HG02885 (cell line): ENCODE data around the gene NUTM2F.
"Not testable (repeated sequence)": the region's sequence is repeated elsewhere in the genome, so short reads cannot be mapped to it uniquely, and the experiment has no call there.

Experiments used
- ATAC-seq: cut with Tn5 transposase; IDR thresholded peaks from one replicate; pipeline ENCODE4 v1.9.1; 2021; ENCODE audit warnings: mild to moderate bottlenecking; ENCODE audit not compliant: unreplicated experiment, poor library complexity

NUTM2F gene

DNA sequence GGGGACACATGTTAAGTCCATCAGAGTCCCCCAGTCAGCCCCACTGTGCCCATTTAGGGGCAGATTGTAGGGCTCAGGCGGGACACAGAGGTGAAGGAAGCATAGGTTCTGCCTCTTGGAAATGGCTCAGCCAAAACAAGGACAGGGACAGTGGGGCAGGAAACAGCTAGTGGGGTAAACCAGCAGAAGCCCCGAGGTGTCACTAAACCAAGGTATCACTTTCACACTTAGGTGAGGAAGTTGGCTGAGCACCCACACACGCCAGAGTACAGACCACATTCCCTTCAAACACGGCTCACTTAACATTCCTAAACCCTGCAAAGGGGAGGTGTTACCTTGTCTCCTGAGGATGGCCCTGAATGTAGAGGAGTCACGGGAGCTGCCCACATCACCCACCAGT lies 12.2 kb downstream of the NUTM2F start:
- ATAC-seq: peak; percentile 65

DNA sequence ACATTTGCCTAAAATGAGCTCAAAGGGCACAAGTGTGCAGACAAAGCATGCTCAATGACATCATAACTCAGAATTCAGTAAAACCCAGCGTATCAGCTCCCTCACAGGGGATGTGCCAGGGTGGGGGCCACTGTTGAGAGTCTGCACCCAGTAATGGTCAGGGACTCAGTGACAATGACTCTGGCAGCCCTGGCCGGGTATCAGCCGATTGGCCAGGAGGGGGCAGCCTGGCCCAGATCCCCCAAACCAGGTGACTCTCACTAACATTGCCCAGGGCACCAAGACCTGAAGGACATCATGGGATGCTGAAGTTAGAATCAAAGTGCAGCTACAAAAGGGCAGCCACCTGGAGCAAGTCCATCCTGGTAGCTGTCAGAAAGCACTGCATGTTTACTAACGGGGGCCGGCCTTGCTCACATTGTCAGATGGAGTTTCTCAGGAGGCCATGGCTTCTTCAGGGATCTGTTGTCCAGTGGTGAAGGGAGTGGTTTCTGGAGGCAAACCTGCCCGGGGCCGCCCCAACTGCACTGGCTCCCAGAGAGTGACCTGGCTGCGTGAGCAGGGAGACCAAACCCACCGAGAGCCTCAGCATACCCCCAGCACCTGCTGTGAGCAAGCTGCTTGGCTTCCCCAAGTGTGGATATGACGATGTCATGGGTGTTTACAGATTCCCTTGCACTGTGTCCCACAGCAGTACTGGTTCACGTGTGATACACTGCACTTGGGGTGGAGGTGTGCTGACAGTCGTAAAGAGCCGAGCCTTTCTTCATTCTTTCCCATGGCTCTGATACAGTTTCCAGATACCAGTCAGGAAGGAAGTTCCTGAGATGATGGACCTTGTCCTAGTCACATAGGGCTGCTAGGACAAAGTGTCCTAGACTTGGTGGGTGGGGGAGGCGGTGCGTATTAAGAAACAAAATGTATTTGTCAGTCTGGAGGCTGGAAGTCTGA lies 13.1 kb downstream of the NUTM2F start:
- ATAC-seq: not testable (repeated sequence)

DNA sequence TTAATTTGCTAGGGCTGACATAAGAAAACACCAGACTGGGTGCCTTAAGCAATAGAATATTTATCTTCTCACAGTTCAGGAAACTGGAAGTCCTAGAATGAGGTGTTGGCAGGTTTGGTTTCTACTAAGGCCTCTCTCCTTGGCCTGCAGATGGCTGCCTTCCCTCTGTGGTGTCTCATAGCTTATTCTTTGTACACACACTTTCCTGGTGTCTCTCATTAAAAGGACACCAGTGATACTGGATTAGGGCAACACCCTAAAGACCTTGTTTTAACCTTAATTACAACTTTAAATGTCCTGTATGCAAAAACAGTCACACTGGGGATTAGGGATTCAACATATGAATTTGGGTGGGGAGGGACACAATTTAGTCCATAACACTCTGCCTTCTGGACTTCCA lies 25.1 kb downstream of the NUTM2F start:
- ATAC-seq: no peak

DNA sequence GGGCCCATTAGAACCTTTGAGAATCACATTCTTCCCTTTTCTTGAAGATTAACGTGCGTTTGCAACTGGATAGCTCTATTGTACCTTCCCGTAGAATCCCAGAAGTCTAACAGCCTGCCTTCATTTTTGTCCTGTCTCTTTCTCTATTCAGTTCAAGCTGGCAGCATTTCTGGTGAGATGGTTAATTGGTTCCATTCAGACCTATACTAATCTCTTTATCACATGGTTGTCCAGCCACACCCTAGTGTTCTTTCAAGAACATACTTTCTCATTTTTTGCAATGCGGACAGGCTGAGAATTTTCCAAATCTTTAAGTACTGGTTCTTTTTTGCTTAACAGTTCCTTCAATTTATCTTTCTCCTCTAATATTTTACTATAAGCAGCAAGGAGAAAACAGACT lies 26.0 kb downstream of the NUTM2F start:
- ATAC-seq: no peak

DNA sequence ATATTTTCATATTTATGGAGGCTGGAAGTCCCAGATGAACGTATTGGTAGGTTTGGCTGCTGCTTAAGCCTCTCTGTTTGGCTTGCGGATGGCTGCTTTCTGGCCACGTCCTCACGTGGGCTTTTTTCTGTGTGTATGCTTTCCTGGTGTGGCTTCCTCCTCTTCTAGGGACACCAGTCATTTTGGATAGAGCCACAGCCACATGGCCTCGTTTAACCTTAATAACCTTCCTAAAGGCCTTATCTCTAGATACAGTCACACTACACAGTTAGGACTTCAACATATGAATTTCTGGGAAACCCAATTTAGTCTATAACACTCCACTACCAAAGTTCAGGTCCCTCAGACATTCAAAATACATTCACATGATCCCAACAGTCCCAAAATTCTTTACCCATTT lies 26.9 kb downstream of the NUTM2F start:
- no peak for ATAC-seq

DNA sequence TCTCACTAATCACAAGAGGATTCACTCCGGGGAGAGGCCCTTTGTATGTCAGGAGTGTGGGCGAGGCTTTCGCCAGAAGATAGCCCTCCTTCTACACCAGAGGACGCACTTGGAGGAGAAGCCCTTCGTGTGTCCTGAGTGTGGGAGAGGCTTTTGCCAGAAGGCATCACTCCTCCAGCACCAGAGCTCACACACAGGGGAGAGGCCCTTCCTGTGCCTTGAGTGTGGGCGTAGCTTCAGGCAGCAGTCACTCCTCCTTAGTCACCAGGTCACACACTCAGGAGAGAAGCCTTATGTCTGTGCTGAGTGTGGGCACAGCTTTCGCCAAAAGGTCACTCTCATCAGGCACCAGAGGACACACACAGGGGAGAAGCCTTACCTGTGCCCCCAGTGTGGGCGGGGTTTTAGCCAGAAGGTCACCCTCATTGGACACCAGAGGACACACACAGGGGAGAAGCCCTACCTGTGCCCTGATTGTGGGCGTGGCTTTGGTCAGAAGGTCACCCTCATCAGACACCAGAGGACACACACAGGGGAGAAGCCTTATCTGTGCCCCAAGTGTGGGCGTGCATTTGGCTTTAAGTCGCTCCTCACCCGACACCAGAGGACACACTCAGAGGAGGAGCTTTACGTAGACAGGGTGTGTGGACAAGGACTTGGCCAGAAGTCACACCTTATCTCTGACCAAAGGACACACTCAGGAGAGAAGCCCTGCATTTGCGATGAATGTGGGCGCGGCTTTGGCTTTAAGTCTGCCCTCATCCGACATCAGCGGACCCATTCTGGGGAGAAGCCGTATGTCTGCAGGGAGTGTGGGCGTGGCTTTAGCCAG lies 27.8 kb downstream of the NUTM2F start:
- no peak for ATAC-seq

DNA sequence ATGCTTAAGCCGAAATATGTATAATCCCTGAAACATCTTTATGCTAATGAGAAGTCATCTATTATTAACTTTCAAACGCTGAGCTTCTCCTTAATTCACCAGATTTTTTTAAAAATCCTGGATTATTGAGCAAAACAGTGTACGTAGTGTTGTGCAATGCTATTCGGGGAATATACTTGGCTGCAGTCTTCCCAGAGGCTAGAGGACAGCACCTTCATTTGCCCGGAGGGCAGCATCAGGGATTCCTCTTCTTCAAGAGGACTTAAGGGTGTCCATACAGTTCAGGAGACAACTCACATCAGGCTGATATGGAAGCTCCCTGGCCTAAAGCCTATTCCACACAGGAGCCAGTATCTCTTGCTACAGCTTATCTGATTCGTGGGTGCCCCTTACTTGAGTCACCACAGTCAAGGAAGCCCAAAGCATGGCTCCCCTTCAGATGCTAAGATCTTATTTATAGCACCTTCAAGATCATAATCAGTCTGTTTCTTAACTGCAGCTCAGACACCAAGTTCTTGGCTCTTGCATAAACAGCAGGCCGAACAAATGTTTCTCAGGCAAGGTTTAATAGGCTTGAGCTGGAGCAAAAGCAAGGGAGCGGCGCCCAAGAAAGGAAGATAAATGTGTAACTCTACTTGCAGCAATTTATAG lies 29.4 kb downstream of the NUTM2F start:
- no peak for ATAC-seq

DNA sequence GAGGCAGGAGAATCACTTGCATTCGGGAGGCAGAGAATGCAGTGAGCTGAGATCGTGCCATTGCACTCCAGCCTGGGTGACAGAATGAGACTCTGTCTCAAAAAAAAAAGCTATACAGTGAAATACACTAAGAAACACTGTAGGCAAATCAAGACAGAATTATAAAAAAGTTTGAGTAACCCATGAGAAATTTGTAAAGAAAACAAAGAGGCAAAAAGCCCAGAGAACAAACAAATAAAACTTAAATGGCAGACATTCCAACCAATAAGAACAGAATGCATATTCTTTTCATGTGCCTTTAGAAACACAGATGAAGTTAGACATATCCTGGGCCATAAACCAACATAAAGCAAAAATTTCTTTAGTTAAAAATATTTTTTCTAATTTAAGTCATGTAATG lies 38.8 kb downstream of the NUTM2F start:
- ATAC-seq: no peak

DNA sequence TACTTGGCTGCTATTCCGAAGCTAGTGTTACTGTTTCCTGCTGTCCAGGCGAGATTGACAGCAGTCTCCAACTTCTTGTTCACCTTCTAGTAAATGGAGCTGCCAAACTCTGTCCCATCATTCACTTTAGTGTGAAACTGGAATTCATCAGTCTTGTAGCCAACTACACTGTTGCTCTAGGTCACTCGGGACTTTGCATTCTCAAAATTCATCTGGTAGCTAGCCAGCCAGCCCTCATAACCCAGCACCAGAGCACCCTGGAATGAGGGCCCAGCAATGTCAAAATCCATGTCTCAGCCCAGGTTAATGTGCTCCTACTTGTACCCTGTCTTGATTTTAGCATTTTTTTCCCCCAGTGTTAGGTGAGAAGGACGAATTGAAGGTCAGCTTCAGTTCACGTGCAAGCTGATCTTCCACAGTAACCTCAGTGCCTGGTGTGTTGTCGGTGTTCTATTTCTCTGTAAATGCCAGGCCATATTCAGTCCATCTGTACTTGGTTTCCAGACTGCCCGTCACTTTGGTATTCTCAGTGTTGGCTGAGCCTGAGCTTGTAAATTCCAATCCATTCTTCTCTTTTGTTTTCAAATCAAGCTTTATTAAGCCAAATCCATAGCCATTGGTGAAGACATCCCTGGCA lies 40.4 kb downstream of the NUTM2F start:
- ATAC-seq: no peak

DNA sequence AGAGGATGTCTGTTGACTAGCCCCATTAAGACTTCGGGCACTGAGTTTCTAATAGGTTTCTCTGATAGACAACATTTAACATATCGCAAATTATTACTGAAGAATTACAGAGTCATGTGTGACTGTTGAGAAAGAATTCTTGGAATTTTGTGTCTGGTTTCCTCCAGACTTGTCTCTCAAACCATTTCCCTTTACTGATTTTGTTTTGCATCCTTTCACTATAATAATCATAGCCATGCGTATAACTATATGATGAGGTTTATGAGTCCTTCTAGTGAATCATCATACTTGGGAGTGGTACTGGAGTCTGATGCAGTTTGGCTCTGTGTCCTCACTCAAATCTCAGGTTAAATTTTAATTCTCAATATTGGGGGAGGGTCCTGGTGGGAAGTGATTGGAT lies 42.3 kb downstream of the NUTM2F start:
- no peak for ATAC-seq

DNA sequence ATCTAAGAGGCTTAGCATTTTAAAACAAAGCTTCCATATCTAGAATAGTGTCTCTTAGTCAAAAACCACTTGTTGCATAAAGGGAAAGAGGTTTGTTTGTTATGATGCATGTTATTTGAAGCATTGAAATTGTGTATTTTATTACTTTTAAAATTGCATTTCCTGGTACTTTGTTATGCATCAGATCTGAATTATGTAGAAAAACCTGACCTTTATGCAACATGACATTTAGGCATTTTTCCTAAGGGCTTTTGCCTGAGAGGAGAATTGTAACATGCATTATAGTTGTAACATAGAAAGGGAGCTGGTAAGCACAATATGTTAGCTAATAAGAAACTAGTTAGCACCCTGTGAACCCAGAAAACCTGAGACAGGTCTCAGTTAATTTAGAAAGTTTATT lies 47.3 kb downstream of the NUTM2F start:
- no peak for ATAC-seq

DNA sequence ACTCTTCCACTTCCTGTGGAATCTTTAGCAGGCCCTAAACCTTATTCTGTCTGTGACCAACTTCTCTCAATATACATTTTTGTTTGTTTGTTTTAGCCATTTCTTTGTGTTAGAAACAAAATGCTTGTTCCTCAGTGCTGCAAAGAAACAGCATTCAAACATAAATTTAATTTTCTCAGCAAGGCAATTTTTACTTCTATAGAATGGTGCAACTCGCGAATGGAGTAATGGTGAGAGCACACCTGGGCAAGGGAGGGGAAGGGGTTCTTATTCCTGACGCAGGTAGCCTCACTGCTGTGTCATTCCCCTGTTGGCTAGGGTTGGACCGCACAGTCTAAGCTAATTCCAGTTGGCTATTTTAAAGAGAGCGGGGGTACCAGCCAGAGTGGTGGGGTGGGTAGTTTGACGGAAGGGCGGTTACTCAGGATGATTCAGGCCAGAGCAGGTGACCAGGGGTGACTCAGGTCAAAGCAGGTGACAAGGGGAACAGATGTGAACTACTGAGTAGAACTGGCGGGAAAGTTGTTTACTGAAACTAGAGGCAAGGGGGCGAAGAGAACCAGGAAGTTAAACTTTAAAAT lies 47.9 kb downstream of the NUTM2F start:
- ATAC-seq: no peak

DNA sequence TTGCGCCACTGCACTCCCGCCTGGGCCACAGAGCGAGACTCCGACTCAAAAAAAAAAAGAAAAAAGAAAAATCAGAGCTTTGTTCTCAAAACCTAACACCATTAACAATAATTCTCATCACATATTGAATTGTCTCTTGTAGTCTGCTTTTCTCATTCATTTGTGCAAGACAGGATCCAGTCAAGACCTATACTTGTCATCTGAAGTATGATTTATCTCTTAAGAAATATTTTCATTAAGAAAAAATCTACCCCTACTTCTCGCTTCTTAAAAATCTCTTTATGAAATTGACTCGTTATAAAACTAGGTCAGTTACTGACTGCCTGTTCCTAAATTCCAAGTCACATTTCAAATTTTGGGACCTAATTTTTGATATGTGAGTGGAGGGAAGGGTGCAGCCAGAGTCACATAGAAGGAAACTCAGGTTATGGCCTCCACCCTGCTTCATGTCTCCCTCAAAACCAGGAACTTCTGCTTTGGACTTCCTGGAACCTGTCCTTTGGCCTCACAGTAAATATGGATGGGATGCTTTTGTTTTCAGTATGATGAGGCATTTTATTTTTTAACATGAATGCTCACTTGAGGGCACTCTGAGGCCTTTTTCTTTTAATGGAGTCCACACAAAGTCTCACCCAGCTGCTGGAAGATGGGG lies 50.4 kb downstream of the NUTM2F start:
- ATAC-seq: no peak

DNA sequence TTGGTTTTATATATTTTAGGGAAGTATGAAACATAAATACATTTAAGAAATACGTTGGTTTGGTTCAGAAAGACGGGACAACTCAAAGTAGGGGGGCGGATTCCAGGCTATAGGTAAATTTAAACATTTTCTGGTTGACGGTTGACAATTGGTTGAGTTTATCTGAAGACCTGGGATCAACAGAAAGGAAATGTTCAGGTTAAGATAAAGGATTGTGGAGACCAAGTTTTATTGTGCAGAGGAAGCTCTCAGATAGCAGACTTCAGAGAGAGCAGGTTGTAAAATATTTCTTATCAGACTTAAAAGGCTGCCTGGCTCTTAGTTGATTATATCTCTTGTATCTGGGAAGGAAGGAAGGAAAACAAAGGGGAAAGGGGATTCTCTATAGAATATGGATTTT lies 51.4 kb downstream of the NUTM2F start:
- ATAC-seq: not testable (repeated sequence)

DNA sequence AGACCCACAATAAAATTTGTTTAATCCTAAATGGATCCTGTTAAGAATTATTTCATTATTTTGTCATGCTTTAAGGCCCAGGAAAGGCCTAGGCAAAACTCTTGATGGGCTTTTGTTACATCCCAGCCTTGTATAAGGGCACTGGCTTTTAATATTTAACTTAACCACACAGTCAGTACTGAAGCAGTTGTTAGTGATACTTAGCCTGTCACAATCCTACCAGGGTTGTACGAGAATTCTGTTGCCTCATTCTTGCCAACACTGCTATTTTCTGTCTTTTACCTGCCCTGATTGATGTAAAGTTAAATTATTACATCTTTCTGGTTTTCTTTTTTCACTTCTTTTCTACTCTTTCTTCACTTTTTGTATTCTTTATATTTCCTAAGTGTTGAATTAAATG lies 58.4 kb downstream of the NUTM2F start:
- no peak for ATAC-seq

DNA sequence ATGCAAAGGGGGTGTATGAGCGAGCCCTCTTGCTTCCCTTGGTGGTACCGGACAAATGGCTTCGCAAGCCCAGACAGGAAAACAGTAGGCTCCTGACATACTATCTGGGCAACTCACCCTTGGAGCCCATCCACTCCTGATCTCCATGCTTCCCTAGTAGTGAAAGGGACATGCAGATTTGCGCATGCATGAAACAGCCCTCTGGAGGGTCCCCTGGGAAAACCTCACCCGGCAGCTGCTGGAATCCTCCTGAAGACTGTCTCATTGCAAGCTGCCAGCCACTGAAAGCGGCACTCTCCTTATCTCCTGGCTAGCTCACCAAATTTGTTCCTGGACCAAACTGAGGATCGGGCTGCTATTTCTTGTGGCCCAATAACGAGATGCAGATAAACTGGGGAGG lies 59.2 kb downstream of the NUTM2F start:
- ATAC-seq: no peak
